ENCODE results near the gene SAP30BP.

DNA sequence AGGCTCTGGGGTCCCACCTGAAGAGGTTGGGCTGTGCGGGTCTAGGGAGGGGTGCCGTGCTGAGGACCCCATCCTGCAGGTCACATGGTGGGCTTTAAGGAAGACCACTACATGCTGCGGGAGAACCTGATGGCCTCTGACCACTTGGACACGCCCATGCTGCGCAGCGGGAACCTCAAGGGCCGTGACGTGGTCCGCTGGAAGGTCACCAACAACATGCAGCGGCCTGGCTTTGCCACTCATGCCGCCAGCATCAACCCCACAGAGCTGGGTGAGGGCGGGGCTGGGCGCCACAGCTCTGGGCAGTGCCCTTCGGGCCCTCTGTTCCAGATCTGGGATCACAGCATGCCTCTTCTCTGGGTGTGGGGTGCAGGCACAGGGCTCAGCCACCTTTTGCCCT lies 72.7 kb downstream of the SAP30BP start:
- TF ChIP-seq, protein P1, sequence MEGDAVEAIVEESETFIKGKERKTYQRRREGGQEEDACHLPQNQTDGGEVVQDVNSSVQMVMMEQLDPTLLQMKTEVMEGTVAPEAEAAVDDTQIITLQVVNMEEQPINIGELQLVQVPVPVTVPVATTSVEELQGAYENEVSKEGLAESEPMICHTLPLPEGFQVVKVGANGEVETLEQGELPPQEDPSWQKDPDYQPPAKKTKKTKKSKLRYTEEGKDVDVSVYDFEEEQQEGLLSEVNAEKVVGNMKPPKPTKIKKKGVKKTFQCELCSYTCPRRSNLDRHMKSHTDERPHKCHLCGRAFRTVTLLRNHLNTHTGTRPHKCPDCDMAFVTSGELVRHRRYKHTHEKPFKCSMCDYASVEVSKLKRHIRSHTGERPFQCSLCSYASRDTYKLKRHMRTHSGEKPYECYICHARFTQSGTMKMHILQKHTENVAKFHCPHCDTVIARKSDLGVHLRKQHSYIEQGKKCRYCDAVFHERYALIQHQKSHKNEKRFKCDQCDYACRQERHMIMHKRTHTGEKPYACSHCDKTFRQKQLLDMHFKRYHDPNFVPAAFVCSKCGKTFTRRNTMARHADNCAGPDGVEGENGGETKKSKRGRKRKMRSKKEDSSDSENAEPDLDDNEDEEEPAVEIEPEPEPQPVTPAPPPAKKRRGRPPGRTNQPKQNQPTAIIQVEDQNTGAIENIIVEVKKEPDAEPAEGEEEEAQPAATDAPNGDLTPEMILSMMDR (IDR thresholded peaks at IDR 0.05) = no peak
- TF ChIP-seq MYC (IDR thresholded peaks at IDR 0.05; ENCODE audit: borderline replicate concordance, low read length) (no peak), EP300 (IDR thresholded peaks at IDR 0.05) (no peak), RFX5 (IDR thresholded peaks at IDR 0.05) (no peak), RAD21 (conservative IDR thresholded peaks at IDR 0.05 in 1 of 2, IDR thresholded peaks at IDR 0.05 in 1 of 2) (no peak), RARB (CRISPR knock-in tag; IDR thresholded peaks at IDR 0.05) (no peak), ZFP36 (IDR thresholded peaks at IDR 0.05; ENCODE audit: borderline replicate concordance, partially characterized antibody) (no peak), POLR2A (IDR thresholded peaks at IDR 0.05; ENCODE audit: low read length) (no peak), CBX2 (IDR thresholded peaks at IDR 0.05; ENCODE audit: borderline replicate concordance, low read depth) (no peak)
- TF ChIP-seq, protein P2, sequence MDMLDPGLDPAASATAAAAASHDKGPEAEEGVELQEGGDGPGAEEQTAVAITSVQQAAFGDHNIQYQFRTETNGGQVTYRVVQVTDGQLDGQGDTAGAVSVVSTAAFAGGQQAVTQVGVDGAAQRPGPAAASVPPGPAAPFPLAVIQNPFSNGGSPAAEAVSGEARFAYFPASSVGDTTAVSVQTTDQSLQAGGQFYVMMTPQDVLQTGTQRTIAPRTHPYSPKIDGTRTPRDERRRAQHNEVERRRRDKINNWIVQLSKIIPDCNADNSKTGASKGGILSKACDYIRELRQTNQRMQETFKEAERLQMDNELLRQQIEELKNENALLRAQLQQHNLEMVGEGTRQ (IDR thresholded peaks at IDR 0.05) = no peak
- TF ChIP-seq, protein P3, sequence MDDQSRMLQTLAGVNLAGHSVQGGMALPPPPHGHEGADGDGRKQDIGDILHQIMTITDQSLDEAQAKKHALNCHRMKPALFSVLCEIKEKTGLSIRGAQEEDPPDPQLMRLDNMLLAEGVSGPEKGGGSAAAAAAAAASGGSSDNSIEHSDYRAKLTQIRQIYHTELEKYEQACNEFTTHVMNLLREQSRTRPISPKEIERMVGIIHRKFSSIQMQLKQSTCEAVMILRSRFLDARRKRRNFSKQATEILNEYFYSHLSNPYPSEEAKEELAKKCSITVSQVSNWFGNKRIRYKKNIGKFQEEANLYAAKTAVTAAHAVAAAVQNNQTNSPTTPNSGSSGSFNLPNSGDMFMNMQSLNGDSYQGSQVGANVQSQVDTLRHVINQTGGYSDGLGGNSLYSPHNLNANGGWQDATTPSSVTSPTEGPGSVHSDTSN (IDR thresholded peaks at IDR 0.05) = no peak

All from A549 (cell line).